K562 (cell line): ENCODE measurements around the gene SRP72. TPM values are rescaled to one million over a fixed set of nuclear protein-coding genes. Genes with fewer than 3 reads are reported as not detected.

Experiments used
- ETV6 ChIP-seq, 3 experiments: fragments of 150-350 bp in 1 of 3; sonication (generic) in 1 of 3; formaldehyde crosslinking in 1 of 3; IDR thresholded peaks; 2 replicates each; pipeline versions ENCODE4 v1.6.1 to v1.8.0; 2014 to 2022; ENCODE audit warnings: borderline replicate concordance in 2 of 3, low read depth in 2 of 3, antibody characterized with exemption in 1 of 3, low read length in 1 of 3, mild to moderate bottlenecking in 1 of 3, missing genetic modification reagents in 1 of 3
- HDGF ChIP-seq: fragments of 450-650 bp; IDR thresholded peaks from 2 replicates; pipeline ENCODE4 v1.6.1; 2016
- SIX5 ChIP-seq, 2 experiments: IDR thresholded peaks; 2 replicates each; pipeline ENCODE4 v1.6.1; 2011; ENCODE audit warnings: low read length in 2 of 2, borderline replicate concordance in 1 of 2, low read depth in 1 of 2, mild to moderate bottlenecking in 1 of 2, moderate library complexity in 1 of 2; ENCODE audit not compliant: insufficient read depth in 1 of 2
- TOE1 ChIP-seq, 2 experiments: fragments of 450-650 bp in 1 of 2; sonication (generic) in 1 of 2; formaldehyde crosslinking in 1 of 2; IDR thresholded peaks; 2 replicates each; pipeline versions ENCODE4 v1.7.1 to v1.8.0; 2016 to 2022; ENCODE audit warnings: borderline replicate concordance in 2 of 2, mild to moderate bottlenecking in 2 of 2, antibody characterized with exemption in 1 of 2, inconsistent platforms in 1 of 2, low read depth in 1 of 2, missing genetic modification reagents in 1 of 2, moderate library complexity in 1 of 2
- U2AF2 ChIP-seq: fragments of 200-400 bp; formaldehyde crosslinking; optimal IDR thresholded peaks from 2 replicates; pipeline ENCODE3; 2017; ENCODE audit warnings: low read depth, mild to moderate bottlenecking, low read length
- XRCC3 ChIP-seq: fragments of 450-650 bp; IDR thresholded peaks from 2 replicates; pipeline ENCODE4 v1.6.1; 2017; ENCODE audit warnings: mild to moderate bottlenecking, moderate library complexity
- ZBTB17 ChIP-seq: fragments of 450-650 bp; formaldehyde crosslinking; IDR thresholded peaks from 2 replicates; pipeline ENCODE4 v1.4.0; 2020; ENCODE audit warnings: mild to moderate bottlenecking
- ZKSCAN3 ChIP-seq: fragments of 250-450 bp; sonication (Bioruptor Pico); IDR thresholded peaks from 2 replicates; pipeline ENCODE4 v1.4.0; 2020
- ZNF444 ChIP-seq: fragments of 250-450 bp; sonication (Bioruptor Pico); IDR thresholded peaks from 2 replicates; pipeline ENCODE4 v1.4.0; 2020; ENCODE audit warnings: mild to moderate bottlenecking, moderate library complexity
- ZSCAN29 ChIP-seq: fragments of 450-650 bp; IDR thresholded peaks from 2 replicates; pipeline ENCODE4 v1.6.1; 2017
- polyA plus RNA-seq, 8 experiments: library from polyadenylated mRNA; depleted of rRNA in 4 of 8; stranded (reverse) in 5 of 8; unstranded in 3 of 8; fragments of >200 nt; fragmentation: Nextera tagmentation in 2 of 8; fragmentation: Illumina TruSeq in 1 of 8; extraction: Ambion mirVana in 2 of 8; extraction: Trizol in 1 of 8; gene quantifications; 2 replicates each; pipeline versions ENCODE4 v1.2.1 to v1.2.3, GENCODE V29; 2011 to 2014; ENCODE audit warnings: inconsistent platforms in 1 of 8, missing spikeins in 1 of 8
- total RNA-seq, 7 experiments: library from RNA; depleted of rRNA in 6 of 7; stranded (reverse); fragments of >200 nt in 6 of 7; fragmentation: Illumina TruSeq in 2 of 7; extraction: Trizol in 2 of 7; gene quantifications; 2 replicates each; pipeline versions ENCODE4 v1.2.1 to v1.2.3, GENCODE V29; 2011 to 2021; ENCODE audit warnings: low replicate concordance in 1 of 7
- TF ChIP-seq, protein P1 (sequence below): sonication (generic); IDR thresholded peaks from 2 replicates; pipeline ENCODE4 v1.6.1; 2016
- TF ChIP-seq, protein P2 (sequence below): fragments of 450-650 bp; formaldehyde crosslinking; IDR thresholded peaks from 2 replicates; pipeline ENCODE4 v1.4.0; 2020; ENCODE audit warnings: mild to moderate bottlenecking, moderate library complexity
- TF ChIP-seq, protein P3 (sequence below): fragments of 250-450 bp; sonication (Bioruptor Pico); IDR thresholded peaks from 2 replicates; pipeline ENCODE4 v1.4.0; 2020; ENCODE audit warnings: borderline replicate concordance
- TF ChIP-seq, protein P4 (sequence below): fragments of 450-650 bp; IDR thresholded peaks from 2 replicates; pipeline ENCODE4 v1.7.0; 2016; ENCODE audit warnings: borderline replicate concordance

The SRP72 gene
- total and polyA plus RNA-seq, 9 of the 15 experiments (the other 6 are each of a cell fraction or from before 2014, with no cell fraction given), result 124 to 341 (median 202) TPM

DNA sequence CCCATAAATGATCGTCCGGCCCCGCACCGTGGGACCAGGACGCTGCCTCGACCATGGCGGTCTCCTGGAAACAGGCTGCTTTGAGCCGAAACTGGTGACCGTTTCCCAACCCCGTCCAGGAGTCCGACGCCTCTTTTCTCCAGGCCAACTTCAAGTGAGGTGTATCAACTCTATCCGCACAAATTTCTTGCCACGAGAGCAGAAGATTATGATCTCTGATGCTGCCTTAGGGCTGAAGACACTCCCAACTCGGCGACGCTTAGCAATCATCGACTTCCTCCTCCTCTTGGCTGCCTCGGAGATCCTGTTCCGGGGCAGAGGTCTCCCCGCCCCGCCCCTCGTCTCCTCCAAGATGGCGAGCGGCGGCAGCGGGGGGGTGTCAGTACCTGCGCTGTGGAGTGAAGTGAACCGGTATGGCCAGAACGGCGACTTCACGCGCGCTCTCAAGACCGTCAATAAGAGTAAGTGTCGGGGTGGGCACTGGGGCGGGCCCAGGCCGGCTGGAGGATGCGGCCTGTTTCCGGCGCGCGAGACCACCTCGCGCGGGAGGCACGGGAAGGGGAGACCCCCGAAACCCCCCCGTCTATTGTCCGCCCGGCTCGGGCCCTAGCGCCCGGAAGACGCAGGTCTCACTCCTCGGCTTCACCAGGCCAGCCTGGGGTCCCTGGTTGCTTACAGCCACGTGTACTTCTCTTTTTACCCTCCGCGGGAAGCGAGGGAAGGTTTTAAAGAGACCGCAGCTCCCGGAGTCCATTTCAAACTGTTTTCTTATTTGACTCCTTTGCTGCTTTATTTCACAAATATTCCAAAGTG lies at the start of gene SRP72 (continued):
- TF ChIP-seq, protein P1, sequence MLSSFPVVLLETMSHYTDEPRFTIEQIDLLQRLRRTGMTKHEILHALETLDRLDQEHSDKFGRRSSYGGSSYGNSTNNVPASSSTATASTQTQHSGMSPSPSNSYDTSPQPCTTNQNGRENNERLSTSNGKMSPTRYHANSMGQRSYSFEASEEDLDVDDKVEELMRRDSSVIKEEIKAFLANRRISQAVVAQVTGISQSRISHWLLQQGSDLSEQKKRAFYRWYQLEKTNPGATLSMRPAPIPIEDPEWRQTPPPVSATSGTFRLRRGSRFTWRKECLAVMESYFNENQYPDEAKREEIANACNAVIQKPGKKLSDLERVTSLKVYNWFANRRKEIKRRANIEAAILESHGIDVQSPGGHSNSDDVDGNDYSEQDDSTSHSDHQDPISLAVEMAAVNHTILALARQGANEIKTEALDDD, result no peak
- TF ChIP-seq TOE1 (IDR thresholded peaks at IDR 0.05; ENCODE audit: borderline replicate concordance) (no peak; the same call in 1 of the 2 replicates), TOE1 (CRISPR knock-in tag; IDR thresholded peaks at IDR 0.05; ENCODE audit: borderline replicate concordance, low read depth) (no peak), U2AF2 (no peak), HDGF (no peak), ZNF444 (no peak), XRCC3 (no peak), ZKSCAN3 (no peak), ETV6 (IDR thresholded peaks at IDR 0.05; ENCODE audit: borderline replicate concordance in 1 of 2, low read depth in 2 of 2, low read length in 1 of 2) (peak in 1 of 2 experiments; percentile 27; a peak in 1 of 4 replicates), ETV6 (CRISPR knock-in tag; IDR thresholded peaks at IDR 0.05; ENCODE audit: borderline replicate concordance) (no peak), SIX5 (IDR thresholded peaks at IDR 0.05; ENCODE audit: borderline replicate concordance in 1 of 2, insufficient read depth in 1 of 2, low read depth in 1 of 2, low read length in 2 of 2) (0 out of 4 replicates have a peak, but pooled peaks of 1 of the 2 experiments have one; percentile 11), ZSCAN29 (no peak), ZBTB17 (CRISPR knock-in tag) (no peak)
- TF ChIP-seq, protein P2, sequence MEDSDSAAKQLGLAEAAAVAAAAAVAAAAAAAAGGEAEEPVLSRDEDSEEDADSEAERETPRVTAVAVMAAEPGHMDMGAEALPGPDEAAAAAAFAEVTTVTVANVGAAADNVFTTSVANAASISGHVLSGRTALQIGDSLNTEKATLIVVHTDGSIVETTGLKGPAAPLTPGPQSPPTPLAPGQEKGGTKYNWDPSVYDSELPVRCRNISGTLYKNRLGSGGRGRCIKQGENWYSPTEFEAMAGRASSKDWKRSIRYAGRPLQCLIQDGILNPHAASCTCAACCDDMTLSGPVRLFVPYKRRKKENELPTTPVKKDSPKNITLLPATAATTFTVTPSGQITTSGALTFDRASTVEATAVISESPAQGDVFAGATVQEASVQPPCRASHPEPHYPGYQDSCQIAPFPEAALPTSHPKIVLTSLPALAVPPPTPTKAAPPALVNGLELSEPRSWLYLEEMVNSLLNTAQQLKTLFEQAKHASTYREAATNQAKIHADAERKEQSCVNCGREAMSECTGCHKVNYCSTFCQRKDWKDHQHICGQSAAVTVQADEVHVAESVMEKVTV (CRISPR knock-in tag), result no peak
- TF ChIP-seq, protein P3, sequence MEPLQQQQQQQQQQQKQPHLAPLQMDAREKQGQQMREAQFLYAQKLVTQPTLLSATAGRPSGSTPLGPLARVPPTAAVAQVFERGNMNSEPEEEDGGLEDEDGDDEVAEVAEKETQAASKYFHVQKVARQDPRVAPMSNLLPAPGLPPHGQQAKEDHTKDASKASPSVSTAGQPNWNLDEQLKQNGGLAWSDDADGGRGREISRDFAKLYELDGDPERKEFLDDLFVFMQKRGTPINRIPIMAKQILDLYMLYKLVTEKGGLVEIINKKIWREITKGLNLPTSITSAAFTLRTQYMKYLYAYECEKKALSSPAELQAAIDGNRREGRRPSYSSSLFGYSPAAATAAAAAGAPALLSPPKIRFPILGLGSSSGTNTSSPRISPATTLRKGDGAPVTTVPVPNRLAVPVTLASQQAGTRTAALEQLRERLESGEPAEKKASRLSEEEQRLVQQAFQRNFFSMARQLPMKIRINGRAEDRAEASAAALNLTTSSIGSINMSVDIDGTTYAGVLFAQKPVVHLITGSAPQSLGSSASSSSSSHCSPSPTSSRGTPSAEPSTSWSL (CRISPR knock-in tag), result no peak
- TF ChIP-seq, protein P4, sequence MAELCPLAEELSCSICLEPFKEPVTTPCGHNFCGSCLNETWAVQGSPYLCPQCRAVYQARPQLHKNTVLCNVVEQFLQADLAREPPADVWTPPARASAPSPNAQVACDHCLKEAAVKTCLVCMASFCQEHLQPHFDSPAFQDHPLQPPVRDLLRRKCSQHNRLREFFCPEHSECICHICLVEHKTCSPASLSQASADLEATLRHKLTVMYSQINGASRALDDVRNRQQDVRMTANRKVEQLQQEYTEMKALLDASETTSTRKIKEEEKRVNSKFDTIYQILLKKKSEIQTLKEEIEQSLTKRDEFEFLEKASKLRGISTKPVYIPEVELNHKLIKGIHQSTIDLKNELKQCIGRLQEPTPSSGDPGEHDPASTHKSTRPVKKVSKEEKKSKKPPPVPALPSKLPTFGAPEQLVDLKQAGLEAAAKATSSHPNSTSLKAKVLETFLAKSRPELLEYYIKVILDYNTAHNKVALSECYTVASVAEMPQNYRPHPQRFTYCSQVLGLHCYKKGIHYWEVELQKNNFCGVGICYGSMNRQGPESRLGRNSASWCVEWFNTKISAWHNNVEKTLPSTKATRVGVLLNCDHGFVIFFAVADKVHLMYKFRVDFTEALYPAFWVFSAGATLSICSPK, result no peak
